PC-9 (cell line): ENCODE data around the gene YTHDF2. TPM values are rescaled to one million over a fixed set of nuclear protein-coding genes. Genes with fewer than 3 reads are reported as not detected.

Experiments
- BruUV-seq: library from RNA; stranded (reverse); fragments of 400-500 nt; replicated peaks from 2 replicates; lab custom pipeline; 2021; lab: Mats Ljungman, UMichigan
- CTCF ChIA-PET: fragments of 300-600 bp; sonication (Branson Sonifier 250); formaldehyde crosslinking; loops from one replicate; lab custom pipeline; 2022; ENCODE audit warnings: antibody characterized with exemption; lab: Charles Lee
- POLR2A ChIA-PET: fragments of 300-600 bp; sonication (Branson Sonifier 250); formaldehyde crosslinking; loops from one replicate; lab custom pipeline; 2022; ENCODE audit warnings: antibody characterized with exemption; ENCODE audit not compliant: unreplicated experiment; lab: Charles Lee
- DNase-seq, 2 experiments: peaks; one replicate each; pipeline versions ENCODE4 v3.0.0 to v3.0.0-alpha.2; 2015 to 2022; ENCODE audit warnings: mixed read lengths in 1 of 2
- H2AFZ ChIP-seq: fragments of 200-600 bp; sonication (generic); 2 replicates; pipeline ENCODE4 v1.8.1; 2017; ENCODE audit warnings: antibody characterized with exemption
- H3F3A ChIP-seq: fragments of 200-600 bp; sonication (generic); 2 replicates; pipeline ENCODE4 v1.8.1; 2017; ENCODE audit warnings: antibody characterized with exemption, mild to moderate bottlenecking, low read depth; ENCODE audit not compliant: insufficient read depth
- H3K27ac ChIP-seq: fragments of 200-600 bp; sonication (generic); 2 replicates; pipeline ENCODE4 v1.6.1; 2016; ENCODE audit warnings: mixed run types
- H3K27me3 ChIP-seq: fragments of 200-600 bp; sonication (generic); 2 replicates; pipeline ENCODE4 v1.6.1; 2016; ENCODE audit warnings: low read depth, mixed run types; ENCODE audit not compliant: insufficient read depth
- H3K36me3 ChIP-seq: fragments of 200-600 bp; sonication (generic); 2 replicates; pipeline ENCODE4 v1.6.1; 2016; ENCODE audit warnings: low read depth, mixed run types
- H3K4me1 ChIP-seq: fragments of 200-600 bp; sonication (generic); replicated peaks from 2 replicates; pipeline ENCODE4 v1.6.1; 2016; ENCODE audit warnings: mixed run types; ENCODE audit not compliant: insufficient read depth
- H3K4me2 ChIP-seq: fragments of 200-600 bp; sonication (generic); 2 replicates; pipeline ENCODE4 v1.6.1; 2017; ENCODE audit warnings: mixed run types
- H3K4me3 ChIP-seq: fragments of 200-600 bp; sonication (generic); 2 replicates; pipeline ENCODE4 v1.6.1; 2016; ENCODE audit warnings: mixed run types
- H3K79me2 ChIP-seq: fragments of 200-600 bp; sonication (generic); 2 replicates; pipeline ENCODE4 v1.6.1; 2017; ENCODE audit warnings: low read depth, mixed run types
- H3K9me2 ChIP-seq: fragments of 200-600 bp; sonication (generic); 2 replicates; pipeline ENCODE4 v1.8.1; 2017; ENCODE audit warnings: mild to moderate bottlenecking; ENCODE audit not compliant: insufficient read depth
- H3K9me3 ChIP-seq: fragments of 200-600 bp; sonication (generic); 2 replicates; pipeline ENCODE4 v1.8.1; 2016; ENCODE audit warnings: low read depth; ENCODE audit not compliant: insufficient read depth
- H4K20me1 ChIP-seq: fragments of 200-600 bp; sonication (generic); 2 replicates; pipeline ENCODE4 v1.8.1; 2017; ENCODE audit not compliant: insufficient read depth
- EZH2 ChIP-seq: fragments of 200-600 bp; sonication (generic); IDR thresholded peaks from 2 replicates; pipeline ENCODE4 v1.8.0; 2017; ENCODE audit warnings: antibody characterized with exemption, low read depth
- intact Hi-C: fragments of 100-400 bp; cut with micrococcal nuclease; formaldehyde crosslinking; loops from one replicate; pipeline ENCODE4 v1.10.0; 2022; ENCODE audit not compliant: unreplicated experiment
- total RNA-seq: library from RNA; stranded (reverse); gene quantifications from 2 replicates; pipeline ENCODE4 v1.2.3, GENCODE V29; 2021
- TF ChIP-seq, protein P1 (sequence below): fragments of 200-600 bp; sonication (generic); conservative IDR thresholded peaks from 2 replicates; pipeline ENCODE4 v1.6.1; 2017; ENCODE audit warnings: mixed run types, antibody characterized with exemption, mild to moderate bottlenecking, moderate library complexity

Gene YTHDF2
- total RNA-seq, 1 experiment from 2014 or later, result 63.4 TPM

DNA sequence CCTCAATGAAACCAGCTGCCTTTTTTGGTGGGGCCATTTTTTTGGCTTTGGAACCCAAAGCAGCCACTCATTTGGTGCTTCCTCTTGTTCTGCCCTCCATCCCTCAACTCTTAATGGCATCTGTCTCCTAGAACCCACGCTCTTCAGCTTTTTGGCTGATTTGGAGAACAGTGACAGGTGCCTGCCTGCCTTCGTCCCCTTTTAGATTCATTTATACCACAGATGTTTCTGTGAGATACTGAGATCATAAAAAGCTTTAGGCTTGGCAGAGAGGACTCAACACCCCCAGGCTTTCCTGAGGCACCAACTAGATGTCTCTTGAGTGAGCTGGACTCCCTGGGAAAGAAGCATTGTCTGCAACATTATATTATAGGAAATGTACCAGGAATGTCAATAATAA lies 20.4 kb upstream of the YTHDF2 start:
- Histone ChIP-seq H3K79me2 (no peaks in the 10 kb centered on the region), H3K4me2 (no peak overlapping the region), H2AFZ (no peak overlapping the region), H3K27me3 (no peaks in the 10 kb centered on the region), H3K4me3 (no peak overlapping the region), H3F3A (no peaks in the 10 kb centered on the region), H3K36me3 (no peaks in the 10 kb centered on the region), H3K9me2 (no peaks in the 10 kb centered on the region), H3K27ac (no peak overlapping the region), H3K9me3 (no peaks in the 10 kb centered on the region), H4K20me1 (no peaks in the 10 kb centered on the region), H3K4me1 (0 out of 2 replicates have a peak, but pooled peaks cover 4% of the 10 kb centered on the region)
- CTCF ChIA-PET, result no interaction called here
- no TSS peak for BruUV-seq
- no peak for TF ChIP-seq EZH2
- TF ChIP-seq, protein P1, sequence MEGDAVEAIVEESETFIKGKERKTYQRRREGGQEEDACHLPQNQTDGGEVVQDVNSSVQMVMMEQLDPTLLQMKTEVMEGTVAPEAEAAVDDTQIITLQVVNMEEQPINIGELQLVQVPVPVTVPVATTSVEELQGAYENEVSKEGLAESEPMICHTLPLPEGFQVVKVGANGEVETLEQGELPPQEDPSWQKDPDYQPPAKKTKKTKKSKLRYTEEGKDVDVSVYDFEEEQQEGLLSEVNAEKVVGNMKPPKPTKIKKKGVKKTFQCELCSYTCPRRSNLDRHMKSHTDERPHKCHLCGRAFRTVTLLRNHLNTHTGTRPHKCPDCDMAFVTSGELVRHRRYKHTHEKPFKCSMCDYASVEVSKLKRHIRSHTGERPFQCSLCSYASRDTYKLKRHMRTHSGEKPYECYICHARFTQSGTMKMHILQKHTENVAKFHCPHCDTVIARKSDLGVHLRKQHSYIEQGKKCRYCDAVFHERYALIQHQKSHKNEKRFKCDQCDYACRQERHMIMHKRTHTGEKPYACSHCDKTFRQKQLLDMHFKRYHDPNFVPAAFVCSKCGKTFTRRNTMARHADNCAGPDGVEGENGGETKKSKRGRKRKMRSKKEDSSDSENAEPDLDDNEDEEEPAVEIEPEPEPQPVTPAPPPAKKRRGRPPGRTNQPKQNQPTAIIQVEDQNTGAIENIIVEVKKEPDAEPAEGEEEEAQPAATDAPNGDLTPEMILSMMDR, result no peak
- intact Hi-C loops, result no loop called here
- DNase-seq, result no peak
- POLR2A ChIA-PET, result no interaction called here

DNA sequence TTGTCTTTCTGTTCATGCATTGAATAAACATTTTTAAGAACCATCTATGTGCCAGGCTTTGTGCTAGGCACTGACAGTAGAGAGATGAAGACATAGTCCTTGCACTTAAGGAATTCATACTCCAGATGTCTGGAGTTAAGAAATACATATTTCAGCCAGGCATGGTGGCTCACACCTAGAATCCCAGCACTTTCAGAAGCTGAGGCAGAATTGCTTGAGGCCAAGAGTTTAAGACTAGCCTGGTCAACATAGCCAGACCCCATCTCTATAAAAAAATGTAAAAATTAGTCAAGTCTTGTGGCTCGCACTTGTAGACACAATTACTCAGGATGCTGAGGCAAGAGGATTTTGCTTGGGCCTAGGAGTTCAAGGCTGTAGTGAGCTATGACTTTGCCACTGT lies 18.6 kb upstream of the YTHDF2 start:
- Histone ChIP-seq H3K4me2 (no peak overlapping the region), H3K79me2 (no peaks in the 10 kb centered on the region), H3K27me3 (no peaks in the 10 kb centered on the region), H3F3A (no peaks in the 10 kb centered on the region), H3K36me3 (no peaks in the 10 kb centered on the region), H3K27ac (no peak overlapping the region), H3K4me1 (0 out of 2 replicates have a peak, but pooled peaks cover 4% of the 10 kb centered on the region), H3K9me2 (no peaks in the 10 kb centered on the region), H3K4me3 (no peak overlapping the region), H2AFZ (no peak overlapping the region), H3K9me3 (no peaks in the 10 kb centered on the region), H4K20me1 (no peaks in the 10 kb centered on the region)
- POLR2A ChIA-PET, result interaction anchor here (0.8 kb wide), 1 partner anchor 18 kb away, joined by 4 read pairs; no protein-coding TSS in a partner anchor
- no TSS peak for BruUV-seq
- no peak for TF ChIP-seq EZH2
- TF ChIP-seq, protein P1, result no peak
- intact Hi-C loops, result no loop called here
- CTCF ChIA-PET, result no interaction called here
- no peak for DNase-seq

- 0 out of 2 replicates have a peak, but pooled peaks cover 4% of the 10 kb centered on the region for H3K4me1 ChIP-seq
- no peaks in the 10 kb centered on the region for H3K79me2 ChIP-seq
- H2AFZ ChIP-seq, result no peak overlapping the region
- no peaks in the 10 kb centered on the region for H3K9me3 ChIP-seq
- no peaks in the 10 kb centered on the region for H3K27me3 ChIP-seq
- intact Hi-C loops, result no loop called here
- H3K4me2 ChIP-seq, result no peak overlapping the region
- CTCF ChIA-PET, result no interaction called here
- H3K36me3 ChIP-seq, result no peaks in the 10 kb centered on the region
- no TSS peak for BruUV-seq
- TF ChIP-seq, protein P1, result no peak
- TF ChIP-seq EZH2, result no peak
- H4K20me1 ChIP-seq, result no peaks in the 10 kb centered on the region
- H3K9me2 ChIP-seq, result no peaks in the 10 kb centered on the region
- H3K4me3 ChIP-seq, result no peak overlapping the region
- no peak for DNase-seq
- H3F3A ChIP-seq, result no peaks in the 10 kb centered on the region
- POLR2A ChIA-PET, result interaction anchor here (0.8 kb wide), 1 partner anchor 17 kb away, joined by 4 read pairs; no protein-coding TSS in a partner anchor
- peak overlapping the region; percentile 16; the same call in 1 of the 2 replicates for H3K27ac ChIP-seq
Measured at GRCh38 chr1:28718586-28719331, 18.0 kb upstream of the YTHDF2 start.
